HG03175 (cell line): ENCODE results near the gene ZXDA.
A peak's percentile ranks its signal among the peaks of the same experiment; 100 is the strongest.

Source experiments
- ATAC-seq: cut with Tn5 transposase; IDR thresholded peaks from one replicate; pipeline ENCODE4 v1.9.1; 2021; ENCODE audit warnings: mild to moderate bottlenecking, moderate library complexity; ENCODE audit not compliant: unreplicated experiment

The ZXDA gene

GRCh38 chrX:57910287-57910912, at the start of gene ZXDA:
TSS of gene ZXDA (minus strand) at chrX:57910458. CDS start at chrX:57910420, 38 bp downstream.
- ATAC-seq = peak; percentile 56

GRCh38 chrX:57952320-57952678, 42.0 kb upstream of the ZXDA start:
- no peak for ATAC-seq

GRCh38 chrX:57951666-57952319, 41.5 kb upstream of the ZXDA start:
- ATAC-seq = peak; percentile 76

- ATAC-seq = no peak
Observed at GRCh38 chrX:57933321-57933720, 23.1 kb upstream of the ZXDA start.

- no peak for ATAC-seq
Observed at GRCh38 chrX:57932266-57932665, 22.0 kb upstream of the ZXDA start.

GRCh38 chrX:57930051-57930450, 19.8 kb upstream of the ZXDA start:
- ATAC-seq = no peak

GRCh38 chrX:57929373-57929772, 19.1 kb upstream of the ZXDA start:
- ATAC-seq = no peak

GRCh38 chrX:57925806-57926205, 15.5 kb upstream of the ZXDA start:
- ATAC-seq = no peak

GRCh38 chrX:57918750-57919436, 8.6 kb upstream of the ZXDA start:
- ATAC-seq = no peak

- ATAC-seq = no peak
Observed at GRCh38 chrX:57915680-57916079, 5.4 kb upstream of the ZXDA start.

GRCh38 chrX:57909595-57910286, 517 bp downstream of the ZXDA start:
- peak; percentile 83 for ATAC-seq

GRCh38 chrX:57908972-57909594, 1.2 kb downstream of the ZXDA start:
- peak; percentile 9 for ATAC-seq

GRCh38 chrX:57906790-57907189, 3.5 kb downstream of the ZXDA start:
- ATAC-seq = no peak

GRCh38 chrX:57905141-57905540, 5.1 kb downstream of the ZXDA start:
- no peak for ATAC-seq

- ATAC-seq = no peak
Observed at GRCh38 chrX:57904176-57904880, 5.9 kb downstream of the ZXDA start.

GRCh38 chrX:57902633-57903032, 7.6 kb downstream of the ZXDA start:
- ATAC-seq = peak; percentile 95

- ATAC-seq = no peak
Observed at GRCh38 chrX:57901466-57901865, 8.8 kb downstream of the ZXDA start.

- ATAC-seq = no peak
Observed at GRCh38 chrX:57900975-57901374, 9.3 kb downstream of the ZXDA start.

GRCh38 chrX:57899906-57900305, 10.4 kb downstream of the ZXDA start:
- ATAC-seq = no peak

- no peak for ATAC-seq
Observed at GRCh38 chrX:57899064-57899463, 11.2 kb downstream of the ZXDA start.

GRCh38 chrX:57871463-57871862, 38.8 kb downstream of the ZXDA start:
- ATAC-seq = no peak
